ENCODE measurements around the gene RASSF3.
A peak's percentile ranks its signal among the peaks of the same experiment; 100 is the strongest.
"Not testable (repeated sequence)": the region's sequence is repeated elsewhere in the genome, so short reads cannot be mapped to it uniquely, and the experiment has no call there.

RASSF3 gene

GRCh38 chr12:64683816-64684543 is 73.7 kb downstream of the RASSF3 start:
- H3K27me3 Mint-ChIP-seq (ENCODE audit: low read depth), result peaks cover 3% of the 10 kb centered on the region
- no peak for TF ChIP-seq CTCF (IDR thresholded peaks at IDR 0.05; ENCODE audit: unreplicated experiment in 3 of 3)
- H3K27ac Mint-ChIP-seq, result peak overlapping the region; percentile 26 to 47 (median 40)
- no peak overlapping the region for H3K4me3 Mint-ChIP-seq
- H3K36me3 Mint-ChIP-seq (ENCODE audit: low read depth), result peaks cover 20% of the 10 kb centered on the region
- no peaks in the 10 kb centered on the region for H3K9me3 Mint-ChIP-seq
- H3K4me1 Mint-ChIP-seq, result peaks cover 53% of the 10 kb centered on the region

- Mint-ChIP-seq H3K36me3 (ENCODE audit: low read depth) (peaks cover 20% of the 10 kb centered on the region), H3K27me3 (ENCODE audit: low read depth) (no peaks in the 10 kb centered on the region), H3K4me3 (no peak overlapping the region), H3K4me1 (peaks cover 49% of the 10 kb centered on the region), H3K27ac (no peak overlapping the region), H3K9me3 (no peaks in the 10 kb centered on the region)
- no peak for TF ChIP-seq CTCF (IDR thresholded peaks at IDR 0.05; ENCODE audit: unreplicated experiment in 3 of 3)
Measured at GRCh38 chr12:64685050-64685449, 74.8 kb downstream of the RASSF3 start.

GRCh38 chr12:64685605-64686004 is 75.3 kb downstream of the RASSF3 start:
- Mint-ChIP-seq H3K9me3 (no peaks in the 10 kb centered on the region), H3K36me3 (ENCODE audit: low read depth) (peaks cover 20% of the 10 kb centered on the region), H3K27me3 (ENCODE audit: low read depth) (no peaks in the 10 kb centered on the region), H3K4me1 (peaks cover 47% of the 10 kb centered on the region), H3K27ac (no peak overlapping the region), H3K4me3 (no peak overlapping the region)
- TF ChIP-seq CTCF (IDR thresholded peaks at IDR 0.05; ENCODE audit: unreplicated experiment in 3 of 3), result no peak

GRCh38 chr12:64687816-64688215 is 77.5 kb downstream of the RASSF3 start:
- peaks cover 24% of the 10 kb centered on the region for H3K36me3 Mint-ChIP-seq (ENCODE audit: low read depth)
- no peak overlapping the region for H3K4me3 Mint-ChIP-seq
- H3K27me3 Mint-ChIP-seq (ENCODE audit: low read depth), result no peaks in the 10 kb centered on the region
- TF ChIP-seq CTCF (IDR thresholded peaks at IDR 0.05; ENCODE audit: unreplicated experiment in 3 of 3), result no peak
- no peaks in the 10 kb centered on the region for H3K9me3 Mint-ChIP-seq
- peak overlapping the region in 2 of 3 experiments; percentile 44 to 81 for H3K27ac Mint-ChIP-seq
- H3K4me1 Mint-ChIP-seq, result peaks cover 51% of the 10 kb centered on the region

GRCh38 chr12:64688219-64688618 is 77.9 kb downstream of the RASSF3 start:
- no peak overlapping the region for H3K4me3 Mint-ChIP-seq
- H3K4me1 Mint-ChIP-seq, result peaks cover 51% of the 10 kb centered on the region
- H3K27ac Mint-ChIP-seq, result peak overlapping the region; percentile 31 to 81 (median 44)
- H3K36me3 Mint-ChIP-seq (ENCODE audit: low read depth), result peaks cover 24% of the 10 kb centered on the region
- H3K27me3 Mint-ChIP-seq (ENCODE audit: low read depth), result no peaks in the 10 kb centered on the region
- H3K9me3 Mint-ChIP-seq, result no peaks in the 10 kb centered on the region
- TF ChIP-seq CTCF (IDR thresholded peaks at IDR 0.05; ENCODE audit: unreplicated experiment in 3 of 3), result no peak

- TF ChIP-seq CTCF (IDR thresholded peaks at IDR 0.05; ENCODE audit: unreplicated experiment in 3 of 3), result no peak
- Mint-ChIP-seq H3K27me3 (ENCODE audit: low read depth) (no peaks in the 10 kb centered on the region), H3K9me3 (no peaks in the 10 kb centered on the region), H3K4me1 (peaks cover 48% of the 10 kb centered on the region), H3K27ac (peak overlapping the region; percentile 31 to 81 (median 44)), H3K36me3 (ENCODE audit: low read depth) (peaks cover 22% of the 10 kb centered on the region), H3K4me3 (peak overlapping the region in 1 of 3 experiments; percentile 5)
Measured at GRCh38 chr12:64688715-64689114, 78.4 kb downstream of the RASSF3 start.

- H3K4me3 Mint-ChIP-seq; H3K9me3 Mint-ChIP-seq; H3K27me3 Mint-ChIP-seq (ENCODE audit: low read depth); H3K27ac Mint-ChIP-seq: not testable (repeated sequence)
- Mint-ChIP-seq H3K36me3 (ENCODE audit: low read depth) (peaks cover 23% of the 10 kb centered on the region), H3K4me1 (peaks cover 61% of the 10 kb centered on the region)
Measured at GRCh38 chr12:64690236-64690635, 79.9 kb downstream of the RASSF3 start.
